ENCODE data around the gene RBFOX2. TPM values are rescaled to one million over a fixed set of nuclear protein-coding genes. Genes with fewer than 3 reads are reported as not detected.

Gene RBFOX2
- total and polyA plus RNA-seq, 4 donors = 14.2 to 53.6 (median 25.6) TPM

GRCh38 chr22:35756722-35757121, 271.9 kb downstream of the RBFOX2 start (continued):
- TF ChIP-seq, protein P1, sequence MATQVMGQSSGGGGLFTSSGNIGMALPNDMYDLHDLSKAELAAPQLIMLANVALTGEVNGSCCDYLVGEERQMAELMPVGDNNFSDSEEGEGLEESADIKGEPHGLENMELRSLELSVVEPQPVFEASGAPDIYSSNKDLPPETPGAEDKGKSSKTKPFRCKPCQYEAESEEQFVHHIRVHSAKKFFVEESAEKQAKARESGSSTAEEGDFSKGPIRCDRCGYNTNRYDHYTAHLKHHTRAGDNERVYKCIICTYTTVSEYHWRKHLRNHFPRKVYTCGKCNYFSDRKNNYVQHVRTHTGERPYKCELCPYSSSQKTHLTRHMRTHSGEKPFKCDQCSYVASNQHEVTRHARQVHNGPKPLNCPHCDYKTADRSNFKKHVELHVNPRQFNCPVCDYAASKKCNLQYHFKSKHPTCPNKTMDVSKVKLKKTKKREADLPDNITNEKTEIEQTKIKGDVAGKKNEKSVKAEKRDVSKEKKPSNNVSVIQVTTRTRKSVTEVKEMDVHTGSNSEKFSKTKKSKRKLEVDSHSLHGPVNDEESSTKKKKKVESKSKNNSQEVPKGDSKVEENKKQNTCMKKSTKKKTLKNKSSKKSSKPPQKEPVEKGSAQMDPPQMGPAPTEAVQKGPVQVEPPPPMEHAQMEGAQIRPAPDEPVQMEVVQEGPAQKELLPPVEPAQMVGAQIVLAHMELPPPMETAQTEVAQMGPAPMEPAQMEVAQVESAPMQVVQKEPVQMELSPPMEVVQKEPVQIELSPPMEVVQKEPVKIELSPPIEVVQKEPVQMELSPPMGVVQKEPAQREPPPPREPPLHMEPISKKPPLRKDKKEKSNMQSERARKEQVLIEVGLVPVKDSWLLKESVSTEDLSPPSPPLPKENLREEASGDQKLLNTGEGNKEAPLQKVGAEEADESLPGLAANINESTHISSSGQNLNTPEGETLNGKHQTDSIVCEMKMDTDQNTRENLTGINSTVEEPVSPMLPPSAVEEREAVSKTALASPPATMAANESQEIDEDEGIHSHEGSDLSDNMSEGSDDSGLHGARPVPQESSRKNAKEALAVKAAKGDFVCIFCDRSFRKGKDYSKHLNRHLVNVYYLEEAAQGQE (IDR thresholded peaks at IDR 0.05) = no peak
- no peak for TF ChIP-seq FOXA2 (IDR thresholded peaks at IDR 0.05)
- TF ChIP-seq HNF4A (conservative IDR thresholded peaks at IDR 0.05) = peak; percentile 68 to 77
- TF ChIP-seq TAF1 (conservative IDR thresholded peaks at IDR 0.05) = no peak
- no peak for TF ChIP-seq JUND (IDR thresholded peaks at IDR 0.05)
- TF ChIP-seq FOXA1 (IDR thresholded peaks at IDR 0.05) = no peak
- TF ChIP-seq YY1 (IDR thresholded peaks at IDR 0.05) = no peak
- peak in 1 of 2 donors; percentile 29 for TF ChIP-seq RXRA (IDR thresholded peaks at IDR 0.05)
- TF ChIP-seq NR2F2 (IDR thresholded peaks at IDR 0.05) = peak; percentile 20
- TF ChIP-seq, protein P2, sequence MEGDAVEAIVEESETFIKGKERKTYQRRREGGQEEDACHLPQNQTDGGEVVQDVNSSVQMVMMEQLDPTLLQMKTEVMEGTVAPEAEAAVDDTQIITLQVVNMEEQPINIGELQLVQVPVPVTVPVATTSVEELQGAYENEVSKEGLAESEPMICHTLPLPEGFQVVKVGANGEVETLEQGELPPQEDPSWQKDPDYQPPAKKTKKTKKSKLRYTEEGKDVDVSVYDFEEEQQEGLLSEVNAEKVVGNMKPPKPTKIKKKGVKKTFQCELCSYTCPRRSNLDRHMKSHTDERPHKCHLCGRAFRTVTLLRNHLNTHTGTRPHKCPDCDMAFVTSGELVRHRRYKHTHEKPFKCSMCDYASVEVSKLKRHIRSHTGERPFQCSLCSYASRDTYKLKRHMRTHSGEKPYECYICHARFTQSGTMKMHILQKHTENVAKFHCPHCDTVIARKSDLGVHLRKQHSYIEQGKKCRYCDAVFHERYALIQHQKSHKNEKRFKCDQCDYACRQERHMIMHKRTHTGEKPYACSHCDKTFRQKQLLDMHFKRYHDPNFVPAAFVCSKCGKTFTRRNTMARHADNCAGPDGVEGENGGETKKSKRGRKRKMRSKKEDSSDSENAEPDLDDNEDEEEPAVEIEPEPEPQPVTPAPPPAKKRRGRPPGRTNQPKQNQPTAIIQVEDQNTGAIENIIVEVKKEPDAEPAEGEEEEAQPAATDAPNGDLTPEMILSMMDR (IDR thresholded peaks at IDR 0.05; ENCODE audit: low read depth, low read length, missing input control) = no peak
- peak in 1 of 2 donors; percentile 13 for TF ChIP-seq RAD21 (IDR thresholded peaks at IDR 0.05)

DNA sequence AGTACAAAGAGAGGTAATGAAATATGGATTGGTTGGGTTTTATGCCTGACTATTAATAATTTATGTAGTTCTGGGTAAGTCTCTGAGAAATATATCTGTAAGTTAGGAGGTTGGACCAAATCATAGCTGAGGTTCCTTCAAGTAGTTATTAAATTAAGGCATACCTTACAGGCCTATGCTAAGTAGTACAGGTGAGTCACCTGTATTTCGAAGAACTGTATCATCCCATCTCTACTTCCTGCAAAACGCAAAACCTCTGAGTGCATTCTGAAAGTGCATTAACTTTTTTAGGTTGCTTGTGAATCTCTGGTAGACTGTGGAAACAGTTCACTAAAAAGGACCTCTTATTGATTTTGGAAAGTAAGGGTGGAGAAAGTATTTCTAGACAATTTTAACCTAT, 273.9 kb downstream of the RBFOX2 start:
- H3K4me3 ChIP-seq (ENCODE audit: low read depth in 1 of 3, low read length in 3 of 3) = no peak overlapping the region
- H3K9ac ChIP-seq (ENCODE audit: low read depth in 1 of 2, low read length in 2 of 2) = no peak overlapping the region
- H3K4me1 ChIP-seq (ENCODE audit: control insufficient read depth in 4 of 4, insufficient read depth in 4 of 4, low read length in 3 of 4) = peaks cover 0 to 12% (median 6%) of the 10 kb centered on the region in 4 donors
- no peak for DNase-seq (ENCODE audit: low spot score)
- H3K27me3 ChIP-seq (ENCODE audit: control insufficient read depth in 4 of 4, insufficient read depth in 4 of 4, low read length in 3 of 4) = no peaks in the 10 kb centered on the region
- no peaks in the 10 kb centered on the region for H3K9me3 ChIP-seq (ENCODE audit: control insufficient read depth in 4 of 4, low read length in 3 of 4)
- H3K27ac ChIP-seq (ENCODE audit: low read depth in 1 of 2, low read length in 2 of 2) = no peak overlapping the region
- peaks cover 0 to 17% (median 7%) of the 10 kb centered on the region in 4 donors for H3K36me3 ChIP-seq (ENCODE audit: control insufficient read depth in 4 of 4, insufficient read depth in 3 of 4, low read depth in 1 of 4, low read length in 3 of 4)
- TF ChIP-seq FOXA1 (IDR thresholded peaks at IDR 0.05) (no peak), FOXA2 (IDR thresholded peaks at IDR 0.05) (no peak), ZBTB33 (IDR thresholded peaks at IDR 0.05) (no peak), SP1 (IDR thresholded peaks at IDR 0.05) (no peak), HNF4G (IDR thresholded peaks at IDR 0.05) (no peak), RXRA (IDR thresholded peaks at IDR 0.05) (no peak), RAD21 (IDR thresholded peaks at IDR 0.05) (no peak), TAF1 (conservative IDR thresholded peaks at IDR 0.05) (no peak), JUND (IDR thresholded peaks at IDR 0.05) (no peak), YY1 (IDR thresholded peaks at IDR 0.05) (no peak), ATF3 (IDR thresholded peaks at IDR 0.05) (no peak)
- TF ChIP-seq, protein P2 (IDR thresholded peaks at IDR 0.05; ENCODE audit: low read depth, low read length, missing input control) = no peak
- TF ChIP-seq, protein P1 (IDR thresholded peaks at IDR 0.05) = no peak
- 92% methylated on average over 2 of the region's 2 CpGs for WGBS
